Measurements from ENCODE around the gene TMEM91.
"Not testable (repeated sequence)": the region's sequence is repeated elsewhere in the genome, so short reads cannot be mapped to it uniquely, and the experiment has no call there.

The TMEM91 gene

GRCh38 chr19:41353466-41354342 is 22.6 kb upstream of the TMEM91 start, which contains the start of gene TGFB1:
TSS of gene TGFB1 (minus strand) at chr19:41353922. CDS start at chr19:41353044, 878 bp downstream.
- DNase-seq = peak; percentile 95

GRCh38 chr19:41354343-41354953 is 21.9 kb upstream of the TMEM91 start:
- no peak for DNase-seq

- DNase-seq = no peak
Observed at GRCh38 chr19:41355035-41355434, 21.3 kb upstream of the TMEM91 start.

GRCh38 chr19:41355802-41356201 is 20.5 kb upstream of the TMEM91 start:
- DNase-seq = no peak

GRCh38 chr19:41356984-41357739 is 19.2 kb upstream of the TMEM91 start:
- DNase-seq = no peak

- DNase-seq = no peak
Observed at GRCh38 chr19:41357746-41358145, 18.6 kb upstream of the TMEM91 start.

GRCh38 chr19:41359741-41360140 is 16.6 kb upstream of the TMEM91 start:
- no peak for DNase-seq

- DNase-seq = no peak
Observed at GRCh38 chr19:41362143-41362847, 14.0 kb upstream of the TMEM91 start.

- no peak for DNase-seq
Observed at GRCh38 chr19:41363371-41363752, 13.0 kb upstream of the TMEM91 start.

- peak; percentile 97 for DNase-seq
Observed at GRCh38 chr19:41363753-41364523, 12.4 kb upstream of the TMEM91 start, which contains the start of gene B9D2. TSS of gene B9D2 (minus strand) at chr19:41364149. CDS start at chr19:41363519, 630 bp downstream.

- DNase-seq = no peak
Observed at GRCh38 chr19:41364524-41365391, 11.6 kb upstream of the TMEM91 start.

GRCh38 chr19:41366089-41366488 is 10.2 kb upstream of the TMEM91 start:
- no peak for DNase-seq

- DNase-seq = no peak
Observed at GRCh38 chr19:41367848-41368301, 8.5 kb upstream of the TMEM91 start.

- DNase-seq = no peak
Observed at GRCh38 chr19:41369769-41370168, 6.6 kb upstream of the TMEM91 start.

- not testable (repeated sequence) for DNase-seq
Observed at GRCh38 chr19:41371119-41371518, 5.2 kb upstream of the TMEM91 start.

GRCh38 chr19:41371541-41371940 is 4.8 kb upstream of the TMEM91 start:
- no peak for DNase-seq

- DNase-seq = no peak
Observed at GRCh38 chr19:41372501-41372900, 3.8 kb upstream of the TMEM91 start.

- no peak for DNase-seq
Observed at GRCh38 chr19:41373993-41374392, 2.3 kb upstream of the TMEM91 start.

GRCh38 chr19:41376998-41377365 is 649 bp downstream of the TMEM91 start:
- no peak for DNase-seq

GRCh38 chr19:41377977-41378709 is 1.8 kb downstream of the TMEM91 start:
- no peak for DNase-seq
